IMR-90 (cell line): ENCODE measurements around the gene SPHK1. TPM values are rescaled to one million over a fixed set of nuclear protein-coding genes. Genes with fewer than 3 reads are reported as not detected.
A peak's percentile ranks its signal among the peaks of the same experiment; 100 is the strongest.

Experiments
- ATAC-seq: fragments of 200-7000 bp; cut with Tn5 transposase; 2 replicates; pipeline ENCODE4 v1.9.1; 2020; ENCODE audit warnings: low read depth, mild to moderate bottlenecking, moderate library complexity
- BruUV-seq: library from RNA; stranded (reverse); fragments of 400-500 nt; replicated peaks from 2 replicates; lab custom pipeline; 2021; lab: Mats Ljungman, UMichigan
- CTCF ChIA-PET: fragments of 300-600 bp; formaldehyde crosslinking; extraction: SDS; loops from one replicate; lab custom pipeline; 2021; ENCODE audit warnings: antibody characterized with exemption; lab: Yijun Ruan, JAX
- POLR2A ChIA-PET: fragments of 300-600 bp; sonication (Branson Sonifier 250); formaldehyde crosslinking; loops from one replicate; lab custom pipeline; 2022; ENCODE audit warnings: antibody characterized with exemption; ENCODE audit not compliant: unreplicated experiment; lab: Charles Lee
- DNase-seq: peaks from one replicate; pipeline ENCODE4 v3.0.0; 2013
- H2AFZ ChIP-seq: replicated peaks from 2 replicates; pipeline ENCODE3; 2013; ENCODE audit warnings: low read length, mild to moderate bottlenecking; ENCODE audit not compliant: poor library complexity
- H2AK5ac ChIP-seq: 2 replicates; pipeline ENCODE4 v1.6.1; 2013; ENCODE audit warnings: low read depth, low read length, inconsistent platforms
- H2AK9ac ChIP-seq: replicated peaks from 2 replicates; pipeline ENCODE3; 2013; ENCODE audit warnings: mild to moderate bottlenecking, low read depth, low read length, moderate library complexity; ENCODE audit not compliant: poor library complexity
- H2BK120ac ChIP-seq: 2 replicates; pipeline ENCODE4 v1.6.1; 2013; ENCODE audit warnings: low read depth, low read length, inconsistent platforms
- H2BK15ac ChIP-seq: 3 replicates; pipeline ENCODE4 v1.6.1; 2013; ENCODE audit warnings: low read depth, low read length, inconsistent platforms
- H2BK20ac ChIP-seq: 2 replicates; pipeline ENCODE4 v1.6.1; 2013; ENCODE audit warnings: low read depth, mild to moderate bottlenecking, inconsistent platforms, low read length, moderate library complexity
- H2BK5ac ChIP-seq: 2 replicates; pipeline ENCODE4 v1.6.1; 2013; ENCODE audit warnings: mild to moderate bottlenecking, low read depth, low read length, inconsistent platforms; ENCODE audit not compliant: poor library complexity, severe bottlenecking
- H3K14ac ChIP-seq: replicated peaks from 2 replicates; pipeline ENCODE4 v1.6.1; 2013; ENCODE audit warnings: low read depth, low read length, inconsistent platforms
- H3K18ac ChIP-seq: 2 replicates; pipeline ENCODE4 v1.6.1; 2013; ENCODE audit warnings: low read depth, low read length, control low read depth
- H3K23ac ChIP-seq: 2 replicates; pipeline ENCODE4 v1.6.1; 2013; ENCODE audit warnings: low read depth, low read length, inconsistent platforms
- H3K27ac ChIP-seq: 2 replicates; pipeline ENCODE4 v1.5.1; 2013; ENCODE audit warnings: mild to moderate bottlenecking, control low read depth, low read length; ENCODE audit not compliant: insufficient read depth
- H3K27me3 ChIP-seq: 2 replicates; pipeline ENCODE4 v1.6.1; 2013; ENCODE audit warnings: low read length; ENCODE audit not compliant: control insufficient read depth, insufficient read depth
- H3K36me3 ChIP-seq: 2 replicates; pipeline ENCODE4 v1.6.1; 2013; ENCODE audit warnings: low read length, mixed read lengths; ENCODE audit not compliant: control insufficient read depth, insufficient read depth
- H3K4ac ChIP-seq: 2 replicates; pipeline ENCODE4 v1.6.1; 2013; ENCODE audit warnings: low read depth, low read length, inconsistent platforms
- H3K4me1 ChIP-seq: 2 replicates; pipeline ENCODE4 v1.6.1; 2013; ENCODE audit warnings: low read length, mixed read lengths; ENCODE audit not compliant: control insufficient read depth, insufficient read depth
- H3K4me2 ChIP-seq: 2 replicates; pipeline ENCODE4 v1.6.1; 2013; ENCODE audit warnings: low read depth, mild to moderate bottlenecking, control low read depth, low read length, moderate library complexity
- H3K4me3 ChIP-seq: 2 replicates; pipeline ENCODE4 v1.5.1; 2013; ENCODE audit warnings: low read depth, mild to moderate bottlenecking, control low read depth, low read length, moderate library complexity; ENCODE audit not compliant: insufficient read depth
- H3K56ac ChIP-seq: 2 replicates; pipeline ENCODE4 v1.6.1; 2013; ENCODE audit warnings: low read length, inconsistent platforms; ENCODE audit not compliant: insufficient read depth; ENCODE audit errors: extremely low read depth
- H3K79me1 ChIP-seq, 2 experiments: 2 replicates each; pipeline ENCODE4 v1.6.1; 2013; ENCODE audit warnings: low read length in 2 of 2, inconsistent platforms in 1 of 2, low read depth in 1 of 2
- H3K9ac ChIP-seq: 2 replicates; pipeline ENCODE4 v1.6.1; 2013; ENCODE audit warnings: low read depth, low read length, control low read depth
- H3K9me1 ChIP-seq: 2 replicates; pipeline ENCODE4 v1.6.1; 2013; ENCODE audit warnings: low read length, inconsistent platforms; ENCODE audit not compliant: insufficient read depth
- H3K9me3 ChIP-seq: 2 replicates; pipeline ENCODE4 v1.6.1; 2013; ENCODE audit warnings: low read length; ENCODE audit not compliant: control insufficient read depth, insufficient read depth
- H4K20me1 ChIP-seq: 2 replicates; pipeline ENCODE4 v1.6.1; 2013; ENCODE audit warnings: low read length, inconsistent platforms; ENCODE audit not compliant: insufficient read depth
- H4K5ac ChIP-seq: 2 replicates; pipeline ENCODE4 v1.6.1; 2013; ENCODE audit warnings: mild to moderate bottlenecking, low read depth, low read length, control low read depth
- H4K8ac ChIP-seq, 2 experiments: 2 replicates each; pipeline ENCODE4 v1.6.1; 2013; ENCODE audit warnings: low read depth in 2 of 2, low read length in 2 of 2, control low read depth in 1 of 2, inconsistent platforms in 1 of 2
- H4K91ac ChIP-seq: 2 replicates; pipeline ENCODE4 v1.6.1; 2013; ENCODE audit warnings: low read depth, low read length, inconsistent platforms; ENCODE audit not compliant: insufficient read depth
- MAFK ChIP-seq: IDR thresholded peaks from 2 replicates; pipeline ENCODE4 v1.6.1; 2012; ENCODE audit warnings: low read depth, low read length, improper control_type of control experiment
- MAZ ChIP-seq: IDR thresholded peaks from 2 replicates; pipeline ENCODE4 v1.6.1; 2012; ENCODE audit warnings: low read depth, mild to moderate bottlenecking, low read length, improper control_type of control experiment, moderate library complexity, borderline replicate concordance
- MXI1 ChIP-seq: IDR thresholded peaks from 2 replicates; pipeline ENCODE4 v1.6.1; 2012; ENCODE audit warnings: low read depth, mild to moderate bottlenecking, low read length, moderate library complexity, borderline replicate concordance
- RCOR1 ChIP-seq: IDR thresholded peaks from 2 replicates; pipeline ENCODE4 v1.6.1; 2012; ENCODE audit warnings: mild to moderate bottlenecking, low read length, improper control_type of control experiment; ENCODE audit not compliant: insufficient replicate concordance
- USF2 ChIP-seq: fragments of 150-350 bp; IDR thresholded peaks from 2 replicates; pipeline ENCODE4 v1.6.1; 2017; ENCODE audit warnings: mild to moderate bottlenecking, antibody characterized with exemption, low read length, low read depth
- WGBS, 2 experiments: methylation state at CpG; one replicate each; pipeline versions ENCODE4 v1.1.5 to v1.1.7; 2013; ENCODE audit warnings: missing lambda C conversion rate in 2 of 2; ENCODE audit not compliant: insufficient read length in 1 of 2; ENCODE audit errors: extremely low coverage in 2 of 2; 5-methylcytosine and 5-hydroxymethylcytosine counted together
- dilution Hi-C: fragments of 300-500 bp; cut with HindIII; formaldehyde crosslinking; loops from one replicate; pipeline ENCODE4 v1.14.3; 2018; ENCODE audit warnings: low sequenced_read_pairs; ENCODE audit not compliant: unreplicated experiment
- in situ Hi-C: fragments of 300-500 bp; cut with MboI; formaldehyde crosslinking; loops from 3 replicates; pipeline ENCODE4 v1.14.3; 2019; ENCODE audit warnings: low sequenced_read_pairs, inconsistent platforms, mixed read lengths
- intact Hi-C: fragments of 100-400 bp; cut with micrococcal nuclease; formaldehyde crosslinking; loops from 2 replicates; pipeline ENCODE4 v1.10.0; 2022
- polyA plus RNA-seq, 3 experiments: library from polyadenylated mRNA; depleted of rRNA; stranded (reverse); fragments of >200 nt; gene quantifications; 2 replicates each; pipeline ENCODE4 v1.2.3, GENCODE V29; 2012; ENCODE audit warnings: low replicate concordance in 1 of 3
- total RNA-seq: library from RNA; depleted of rRNA; stranded (reverse); fragments of >200 nt; gene quantifications from 2 replicates; pipeline ENCODE4 v1.2.3, GENCODE V29; 2012

SPHK1 gene
- total and polyA plus RNA-seq, 2 of the 4 experiments (the other 2 are of a cell fraction) = 44.4 to 82.7 TPM

GRCh38 chr17:76368545-76368944 lies 15.9 kb upstream of the SPHK1 start:
- peak overlapping the region; percentile 58 for H2AK9ac ChIP-seq
- ATAC-seq = no peak
- ChIA-PET CTCF (no interaction called here), POLR2A (no interaction called here)
- dilution Hi-C loops (no loop called here), in situ Hi-C loops (no loop called here), intact Hi-C loops (no loop called here)
- H3K9ac ChIP-seq = no peak overlapping the region
- TF ChIP-seq MXI1 = no peak
- no peak for TF ChIP-seq USF2
- no peak for TF ChIP-seq RCOR1
- no peak for TF ChIP-seq MAFK
- TF ChIP-seq MAZ = no peak
- no peak overlapping the region; the same call in 1 of the 2 replicates for H3K4me2 ChIP-seq
- H3K27me3 ChIP-seq = no peaks in the 10 kb centered on the region
- H3K4ac ChIP-seq = peak overlapping the region; percentile 59
- peaks cover 0 to 22% of the 10 kb centered on the region in 2 experiments; a peak in 2 of 4 replicates for H3K79me1 ChIP-seq
- 0 out of 2 replicates have a peak overlapping the region, but pooled peaks have one; percentile 35 for H3K23ac ChIP-seq
- no peaks in the 10 kb centered on the region for H3K9me3 ChIP-seq
- H2AK5ac ChIP-seq = peak overlapping the region; percentile 94
- peak overlapping the region; percentile 85 for H2AFZ ChIP-seq
- no TSS peak for BruUV-seq
- H2BK5ac ChIP-seq = peak overlapping the region; percentile 53
- peak overlapping the region; percentile 47; the same call in 1 of the 2 replicates for H4K91ac ChIP-seq
- H3K14ac ChIP-seq = peak overlapping the region; percentile 35; the same call in 1 of the 2 replicates
- 83% methylated on average over 1 of the region's 11 CpGs; no CpG with 5 or more reads in 1 of the 2 experiments for WGBS, 2 experiments
- no peak overlapping the region for H3K18ac ChIP-seq
- H3K27ac ChIP-seq = peak overlapping the region; percentile 26; the same call in 1 of the 2 replicates
- H4K20me1 ChIP-seq = peaks cover 3% of the 10 kb centered on the region; the same call in 1 of the 2 replicates
- H4K5ac ChIP-seq = peak overlapping the region; percentile 70
- peak overlapping the region; percentile 74 for H2BK120ac ChIP-seq
- no peak overlapping the region for H3K4me3 ChIP-seq
- peak overlapping the region; percentile 31 to 80; a peak in 3 of 4 replicates for H4K8ac ChIP-seq
- peaks cover 25% of the 10 kb centered on the region for H3K4me1 ChIP-seq
- H3K36me3 ChIP-seq = no peaks in the 10 kb centered on the region
- peak overlapping the region; percentile 25; the same call in 1 of the 3 replicates for H2BK15ac ChIP-seq
- peak overlapping the region; percentile 63; the same call in 1 of the 2 replicates for H2BK20ac ChIP-seq
- no peak overlapping the region for H3K56ac ChIP-seq
- peak; percentile 65 for DNase-seq
- peaks cover 13% of the 10 kb centered on the region for H3K9me1 ChIP-seq
